HepG2 (cell line): Measurements from ENCODE around the gene CCND1. TPM values are rescaled to one million over a fixed set of nuclear protein-coding genes. Genes with fewer than 3 reads are reported as not detected.

Source experiments
- ATAC-seq: fragments of 200-7000 bp; cut with Tn5 transposase; 3 replicates; pipeline ENCODE4 v1.9.1; 2020; ENCODE audit warnings: mild to moderate bottlenecking, moderate library complexity
- BruUV-seq: library from RNA; stranded (reverse); fragments of 400-500 nt; replicated peaks from 2 replicates; lab custom pipeline; 2021; lab: Mats Ljungman, UMichigan
- CTCF ChIA-PET: fragments of 300-600 bp; formaldehyde crosslinking; extraction: SDS; loops from one replicate; lab custom pipeline; 2021; ENCODE audit warnings: low total read pairs, inconsistent platforms, low intra/inter-chr PET ratio; lab: Yijun Ruan, JAX
- POLR2A ChIA-PET: fragments of 350-600 bp; sonication (Branson Sonifier 250); formaldehyde crosslinking; loops from one replicate; lab custom pipeline; 2020; ENCODE audit warnings: antibody characterized with exemption, inconsistent platforms; lab: Yijun Ruan, JAX
- DNase-seq: peaks from one replicate; pipeline ENCODE4 v3.0.0-alpha.2; 2015; ENCODE audit warnings: low spot score
- FAIRE-seq: peaks from 3 replicates; lab custom pipeline; 2011; peaks lifted over from hg19 to GRCh38; lab: Jason Lieb, UNC
- H2AFZ ChIP-seq: one replicate; pipeline ENCODE4 v1.6.1; 2011; ENCODE audit warnings: low read length, inconsistent platforms
- H3K27ac ChIP-seq: fragments of 300-600 bp; 3 replicates; pipeline ENCODE4 v1.8.0; 2011; ENCODE audit warnings: mixed run types, mild to moderate bottlenecking, mixed read lengths, low read length, inconsistent platforms; ENCODE audit not compliant: insufficient read depth; ENCODE audit errors: extremely low read length
- H3K27me3 ChIP-seq, 2 experiments: fragments of 200-600 bp in 1 of 2; 2 replicates in 1 of 2; 3 replicates in 1 of 2; pipeline versions ENCODE4 v1.6.0 to v1.8.0; 2011; ENCODE audit warnings: low read length in 2 of 2, mild to moderate bottlenecking in 2 of 2, moderate library complexity in 2 of 2, inconsistent platforms in 1 of 2; ENCODE audit not compliant: insufficient read depth in 2 of 2, control insufficient read depth in 1 of 2
- H3K36me3 ChIP-seq, 2 experiments: fragments of 200-600 bp in 1 of 2; replicated peaks in 1 of 2; 2 replicates in 1 of 2; 3 replicates in 1 of 2; pipeline versions ENCODE4 v1.5.1 to v1.8.0; 2011; ENCODE audit warnings: low read length in 2 of 2, inconsistent platforms in 1 of 2; ENCODE audit not compliant: insufficient read depth in 2 of 2, control insufficient read depth in 1 of 2
- H3K4me1 ChIP-seq: 2 replicates; pipeline ENCODE4 v1.5.1; 2012; ENCODE audit warnings: low read length, inconsistent platforms; ENCODE audit not compliant: insufficient read depth
- H3K4me2 ChIP-seq: 2 replicates; pipeline ENCODE4 v1.6.0; 2011; ENCODE audit warnings: low read depth, low read length, inconsistent platforms
- H3K4me3 ChIP-seq, 3 experiments: fragments of 200-600 bp in 1 of 3; sonication (generic), shearing (Covaris generic) in 1 of 3; replicated peaks in 1 of 3; 2 replicates each; pipeline ENCODE4 v1.5.1; 2011 to 2016; ENCODE audit warnings: low read length in 3 of 3, inconsistent platforms in 2 of 3, low read depth in 2 of 3, mild to moderate bottlenecking in 2 of 3, control low read depth in 1 of 3, mixed read lengths in 1 of 3; ENCODE audit not compliant: insufficient read depth in 1 of 3
- H3K79me2 ChIP-seq: one replicate; pipeline ENCODE4 v1.6.1; 2011; ENCODE audit warnings: low read length, inconsistent platforms; ENCODE audit not compliant: insufficient read depth
- H3K9ac ChIP-seq: 2 replicates; pipeline ENCODE4 v1.6.0; 2011; ENCODE audit warnings: mild to moderate bottlenecking, low read depth, low read length, inconsistent platforms; ENCODE audit not compliant: insufficient read depth
- H3K9me3 ChIP-seq: 2 replicates; pipeline ENCODE4 v1.5.1; 2012; ENCODE audit warnings: mild to moderate bottlenecking, low read length
- H4K20me1 ChIP-seq: 2 replicates; pipeline ENCODE4 v1.6.0; 2011; ENCODE audit warnings: inconsistent platforms, mild to moderate bottlenecking, low read length, moderate library complexity; ENCODE audit not compliant: insufficient read depth
- AGO2 ChIP-seq: fragments of 200-400 bp; formaldehyde crosslinking; optimal IDR thresholded peaks from 2 replicates; pipeline ENCODE3; 2017; ENCODE audit warnings: mild to moderate bottlenecking, low read depth, low read length, moderate library complexity
- CSRNP2 ChIP-seq: sonication (generic); formaldehyde crosslinking; conservative IDR thresholded peaks from 2 replicates; pipeline ENCODE4 v1.8.0; 2022; ENCODE audit warnings: low read depth, missing genetic modification reagents
- EHMT2 ChIP-seq: fragments of 200-600 bp; sonication (generic); IDR thresholded peaks from 2 replicates; pipeline ENCODE4 v1.7.0; 2017; ENCODE audit warnings: antibody characterized with exemption, low read depth, low read length, borderline replicate concordance
- ELF1 ChIP-seq: sonication (generic); formaldehyde crosslinking; IDR thresholded peaks from 2 replicates; pipeline ENCODE4 v1.4.0; 2020; ENCODE audit warnings: missing genetic modification reagents
- FOSL2 ChIP-seq: sonication (generic); formaldehyde crosslinking; IDR thresholded peaks from 2 replicates; pipeline ENCODE4 v1.4.0; 2020; ENCODE audit warnings: missing genetic modification reagents
- HINFP ChIP-seq: sonication (generic); formaldehyde crosslinking; IDR thresholded peaks from 2 replicates; pipeline ENCODE4 v1.4.0; 2020; ENCODE audit warnings: low read depth, mild to moderate bottlenecking, missing genetic modification reagents
- LCORL ChIP-seq, 2 experiments: fragments of 450-650 bp in 1 of 2; sonication (generic) in 1 of 2; formaldehyde crosslinking in 1 of 2; IDR thresholded peaks; 2 replicates each; pipeline versions ENCODE4 v1.5.0 to v1.6.1; 2017 to 2020; ENCODE audit warnings: antibody characterized with exemption in 1 of 2, missing genetic modification reagents in 1 of 2
- NFE2L2 ChIP-seq: fragments of 150-350 bp; IDR thresholded peaks from 2 replicates; pipeline ENCODE4 v1.6.1; 2014; ENCODE audit warnings: low read length
- POLR2G ChIP-seq: fragments of 200-400 bp; formaldehyde crosslinking; IDR thresholded peaks from 2 replicates; pipeline ENCODE4 v1.6.1; 2018; ENCODE audit warnings: mild to moderate bottlenecking, low read depth, low read length, moderate library complexity
- SKI ChIP-seq: fragments of 450-650 bp; IDR thresholded peaks from one replicate; pipeline ENCODE4 v1.6.1; 2018; ENCODE audit warnings: mild to moderate bottlenecking; ENCODE audit not compliant: partially characterized antibody
- ZNF251 ChIP-seq: sonication (generic); formaldehyde crosslinking; IDR thresholded peaks from 2 replicates; pipeline ENCODE4 v1.9.0; 2021; ENCODE audit warnings: mild to moderate bottlenecking, missing genetic modification reagents
- ZNF30 ChIP-seq: sonication (generic); formaldehyde crosslinking; IDR thresholded peaks from 2 replicates; pipeline ENCODE4 v1.5.0; 2020; ENCODE audit warnings: mild to moderate bottlenecking, missing genetic modification reagents
- ZNF329 ChIP-seq: sonication (generic); formaldehyde crosslinking; IDR thresholded peaks from 2 replicates; pipeline ENCODE4 v1.9.0; 2021; ENCODE audit warnings: low read depth, mild to moderate bottlenecking, missing genetic modification reagents
- ZNF567 ChIP-seq: sonication (generic); formaldehyde crosslinking; IDR thresholded peaks from 2 replicates; pipeline ENCODE4 v1.8.1; 2023; ENCODE audit warnings: mild to moderate bottlenecking, missing genetic modification reagents, borderline replicate concordance
- ZNF768 ChIP-seq: sonication (generic); formaldehyde crosslinking; IDR thresholded peaks from 2 replicates; pipeline ENCODE4 v1.4.0; 2020; ENCODE audit warnings: missing genetic modification reagents
- WGBS: methylation state at CpG from one replicate; pipeline ENCODE4 v1.1.6; 2017; ENCODE audit warnings: low lambda C conversion rate; 5-methylcytosine and 5-hydroxymethylcytosine counted together
- in situ Hi-C: cut with HindIII; loops from 2 replicates; pipeline ENCODE4 v1.10.0; 2017; ENCODE audit warnings: low pct_unique_long_range_greater_than_20kb; ENCODE audit not compliant: extremely low pct_ligation_motif_present
- intact Hi-C: fragments of 100-400 bp; cut with micrococcal nuclease; formaldehyde crosslinking; loops from one replicate; pipeline ENCODE4 v1.10.0; 2022; ENCODE audit not compliant: unreplicated experiment
- polyA plus RNA-seq, 8 experiments: library from polyadenylated mRNA; depleted of rRNA in 3 of 8; stranded (reverse) in 7 of 8; unstranded in 1 of 8; fragments of >200 nt; fragmentation: Illumina TruSeq in 4 of 8; extraction: Trizol in 4 of 8; gene quantifications; 2 replicates each; pipeline versions ENCODE4 v1.2.1 to v1.2.3, GENCODE V29; 2011 to 2016; ENCODE audit warnings: low read depth in 4 of 8, missing spikeins in 1 of 8, mixed read lengths in 1 of 8; ENCODE audit not compliant: insufficient read depth in 1 of 8
- total RNA-seq, 5 experiments: library from RNA; depleted of rRNA; stranded (reverse); fragments of >200 nt; fragmentation: Illumina TruSeq; extraction: Trizol; gene quantifications; 2 replicates each; pipeline ENCODE4 v1.2.3, GENCODE V29; 2016; ENCODE audit warnings: low read depth in 1 of 5
- TF ChIP-seq, protein P1 (sequence below): sonication (generic); formaldehyde crosslinking; IDR thresholded peaks from 2 replicates; pipeline ENCODE4 v1.5.0; 2020; ENCODE audit warnings: mild to moderate bottlenecking, missing genetic modification reagents, borderline replicate concordance

CCND1 gene
- total and polyA plus RNA-seq, 2 of the 13 experiments (the other 11 are each of a cell fraction or from before 2014, with no cell fraction given) = 107 to 136 TPM

DNA sequence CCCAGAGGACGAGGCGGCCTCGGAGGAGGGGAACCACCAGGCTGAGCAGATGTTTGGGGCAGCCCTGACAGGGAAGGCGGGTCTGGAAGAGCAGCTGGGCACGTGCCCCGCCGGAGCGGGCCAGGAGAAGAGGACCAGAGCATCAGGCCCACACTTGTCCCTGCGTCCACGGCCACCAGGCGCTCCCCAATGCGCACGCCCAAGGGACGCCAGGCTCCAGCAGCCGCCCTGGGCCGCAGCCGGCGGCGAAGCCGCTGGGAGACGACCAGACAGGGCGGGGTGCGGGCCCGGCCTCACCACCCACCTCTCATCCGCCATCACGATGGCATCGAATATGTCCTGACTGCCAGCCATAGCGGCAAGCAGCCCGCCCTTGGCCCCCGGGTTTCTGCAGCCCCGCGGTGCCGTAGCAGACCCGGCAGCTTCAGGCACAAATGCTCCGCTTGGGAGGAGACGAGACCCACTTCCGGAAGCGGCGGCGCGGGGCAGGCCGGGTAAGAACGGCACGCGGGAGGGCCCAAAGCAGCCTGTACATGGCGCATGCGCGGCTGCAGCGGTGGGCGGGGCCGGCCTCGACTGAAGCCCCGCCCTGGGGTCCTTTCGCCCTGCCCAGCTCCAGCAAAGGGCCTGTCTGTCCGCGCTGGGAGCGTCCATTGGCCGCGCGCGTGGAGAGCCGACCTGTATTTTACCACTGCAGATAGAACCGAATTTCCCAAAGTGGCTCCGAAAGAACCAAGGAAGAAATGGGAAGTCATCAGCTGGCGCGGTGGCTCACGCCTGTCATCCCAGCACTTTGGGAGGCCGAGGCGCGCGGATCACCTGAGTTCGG is 34.1 kb downstream of the CCND1 start, which contains the start of gene LTO1:
Gene LTO1 (minus strand): TSS at position 468 of the 829 bp plus-strand sequence. CDS start 114 bp downstream, at position 354.
- Histone ChIP-seq H3K4me2 (peak within 1 kb of the TSS; percentile 90), H4K20me1 (peaks cover 3% of the 10 kb centered on the region; the same call in 1 of the 2 replicates), H3K4me3 (peak within 1 kb of the TSS; percentile 86 to 96 (median 90)), H3K79me2 (peaks cover 20% of the 10 kb centered on the region), H3K27ac (peak within 1 kb of the TSS; percentile 76), H3K36me3 (peaks cover 4 to 17% of the 10 kb centered on the region in 2 experiments; a peak in 4 of 5 replicates), H3K27me3 (no peaks in the 10 kb centered on the region), H3K9me3 (no peaks in the 10 kb centered on the region), H2AFZ (no peak within 1 kb of the TSS), H3K4me1 (peaks cover 36% of the 10 kb centered on the region), H3K9ac (peak within 1 kb of the TSS; percentile 97)
- ChIA-PET CTCF (interaction anchor here (1.1 kb wide), 1 partner anchor 32 kb away, joined by 4 read pairs; no protein-coding TSS in a partner anchor), POLR2A (interaction anchor here (0.6 to 4.1 kb wide), 19 partner anchors 9 to 573 kb away, joined by 3 to 80 read pairs (median 4); no protein-coding TSS in a partner anchor)
- in situ Hi-C loops (loop anchor here (10.0 kb wide), 1 partner anchor 570 kb away; no protein-coding TSS in a partner anchor), intact Hi-C loops (no loop called here)
- ATAC-seq = peak; percentile 91
- FAIRE-seq = peak; percentile 57
- peak; percentile 88 for DNase-seq
- 0% methylated on average over 2 of the region's 72 CpGs for WGBS
- BruUV-seq = no TSS peak
- 0 out of 2 replicates have a peak, but pooled peaks have one; percentile 36 for TF ChIP-seq EHMT2
- no peak for TF ChIP-seq LCORL (IDR thresholded peaks at IDR 0.05)
- TF ChIP-seq LCORL (CRISPR knock-in tag; IDR thresholded peaks at IDR 0.05) = peak; percentile 61
- peak; percentile 88 for TF ChIP-seq POLR2G
- peak; percentile 99 for TF ChIP-seq ELF1
- TF ChIP-seq HINFP (CRISPR knock-in tag) = peak; percentile 81
- peak; percentile 77 for TF ChIP-seq AGO2
- TF ChIP-seq ZNF567 (CRISPR knock-in tag) = no peak; the same call in 1 of the 2 replicates
- 0 out of 2 replicates have a peak, but pooled peaks have one; percentile 26 for TF ChIP-seq ZNF768
- TF ChIP-seq ZNF30 (CRISPR knock-in tag) = 0 out of 2 replicates have a peak, but pooled peaks have one; percentile 5
- no peak for TF ChIP-seq CSRNP2 (CRISPR knock-in tag)
- TF ChIP-seq SKI = peak; percentile 58
- TF ChIP-seq ZNF251 (CRISPR knock-in tag) = no peak
- TF ChIP-seq ZNF329 (CRISPR knock-in tag) = peak; percentile 19; the same call in 1 of the 2 replicates
- peak; percentile 55 for TF ChIP-seq FOSL2 (CRISPR knock-in tag)
- TF ChIP-seq, protein P1, sequence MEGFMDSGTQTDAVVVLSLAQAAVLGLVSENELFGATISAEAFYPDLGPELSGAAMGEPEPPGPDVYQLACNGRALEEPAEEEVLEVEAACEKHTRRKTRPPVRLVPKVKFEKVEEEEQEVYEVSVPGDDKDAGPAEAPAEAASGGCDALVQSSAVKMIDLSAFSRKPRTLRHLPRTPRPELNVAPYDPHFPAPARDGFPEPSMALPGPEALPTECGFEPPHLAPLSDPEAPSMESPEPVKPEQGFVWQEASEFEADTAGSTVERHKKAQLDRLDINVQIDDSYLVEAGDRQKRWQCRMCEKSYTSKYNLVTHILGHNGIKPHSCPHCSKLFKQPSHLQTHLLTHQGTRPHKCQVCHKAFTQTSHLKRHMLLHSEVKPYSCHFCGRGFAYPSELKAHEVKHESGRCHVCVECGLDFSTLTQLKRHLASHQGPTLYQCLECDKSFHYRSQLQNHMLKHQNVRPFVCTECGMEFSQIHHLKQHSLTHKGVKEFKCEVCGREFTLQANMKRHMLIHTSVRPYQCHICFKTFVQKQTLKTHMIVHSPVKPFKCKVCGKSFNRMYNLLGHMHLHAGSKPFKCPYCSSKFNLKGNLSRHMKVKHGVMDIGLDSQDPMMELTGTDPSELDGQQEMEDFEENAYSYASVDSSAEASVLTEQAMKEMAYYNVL (CRISPR knock-in tag) = peak; percentile 61; the same call in 1 of the 2 replicates
- TF ChIP-seq NFE2L2 = no peak
